Putamen (tissue), 1 donor: ENCODE results near the gene ZNF627.
"Not testable (repeated sequence)": the region's sequence is repeated elsewhere in the genome, so short reads cannot be mapped to it uniquely, and the experiment has no call there.

Experiments used
- DNase-seq: peaks from one replicate; pipeline ENCODE4 v3.0.0-alpha.2; 2016; ENCODE audit warnings: low spot score

Gene ZNF627

GRCh38 chr19:11574689-11575088 is 22.6 kb upstream of the ZNF627 start:
- no peak for DNase-seq

- DNase-seq, result no peak
These were observed 21.1 kb upstream of the ZNF627 start for GRCh38 chr19:11576227-11576626.

- no peak for DNase-seq
These were observed 19.6 kb upstream of the ZNF627 start, which contains the start of gene ACP5 for GRCh38 chr19:11577451-11578257. Gene ACP5 (minus strand): TSS chr19:11577645. CDS start chr19:11577317, 328 bp downstream.

- DNase-seq, result no peak
These were observed 18.8 kb upstream of the ZNF627 start for GRCh38 chr19:11578258-11579142.

GRCh38 chr19:11580116-11580515 is 17.2 kb upstream of the ZNF627 start:
- no peak for DNase-seq

DNA sequence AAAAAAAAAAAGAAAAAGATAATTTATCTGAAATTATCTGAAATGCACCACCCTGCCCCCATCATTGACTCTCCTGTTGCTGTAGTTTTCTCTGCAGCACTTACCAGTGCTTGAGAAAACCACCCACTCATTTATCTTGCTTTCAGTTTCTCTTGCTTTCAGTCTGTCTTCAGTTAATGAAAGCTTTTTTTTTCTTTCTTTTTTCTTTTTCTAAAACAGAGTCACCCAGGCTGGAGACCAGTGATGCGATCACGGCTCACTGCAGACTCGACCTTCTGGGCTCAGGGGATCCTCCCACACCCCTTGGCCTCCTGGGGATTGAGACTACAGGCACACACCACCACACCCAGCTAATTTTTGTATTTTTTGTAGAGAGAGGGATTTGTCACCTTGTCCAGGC is 15.5 kb upstream of the ZNF627 start:
- DNase-seq, result no peak

- no peak for DNase-seq
These were observed 11.0 kb upstream of the ZNF627 start for GRCh38 chr19:11586331-11586730.

DNA sequence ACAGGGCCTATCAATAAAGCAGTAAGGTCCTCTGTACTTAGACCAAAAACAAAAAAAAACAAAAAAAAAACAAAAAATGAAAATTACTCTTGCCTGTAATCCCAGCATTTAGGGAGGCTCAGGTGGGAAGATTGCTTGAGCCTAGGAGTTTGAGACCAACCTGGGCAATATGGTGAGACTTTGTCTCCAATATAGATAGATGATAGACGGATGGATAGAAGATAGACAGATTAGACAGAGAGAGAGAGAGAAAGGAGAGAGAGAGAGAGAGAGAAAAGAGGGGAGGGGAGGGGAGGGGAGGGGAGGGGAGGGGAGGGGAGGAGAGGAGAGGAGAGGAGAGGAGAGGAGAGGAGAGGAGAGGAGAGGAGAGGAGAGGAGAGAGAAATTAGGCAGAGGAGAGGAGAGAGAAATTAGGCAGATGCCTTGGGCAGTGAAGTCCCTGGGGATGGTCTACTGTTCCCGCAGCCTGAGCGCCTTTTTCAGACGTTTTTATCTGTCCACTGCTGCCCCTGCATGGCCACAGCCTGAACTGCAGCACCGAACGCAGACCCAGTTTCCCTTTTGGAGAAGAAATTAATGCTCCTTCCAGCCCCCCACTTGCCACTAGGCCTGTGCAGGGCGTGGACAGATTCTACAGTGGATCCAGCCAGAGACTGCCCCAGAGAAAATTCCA is 9.8 kb upstream of the ZNF627 start:
- DNase-seq, result peak; percentile 46

DNA sequence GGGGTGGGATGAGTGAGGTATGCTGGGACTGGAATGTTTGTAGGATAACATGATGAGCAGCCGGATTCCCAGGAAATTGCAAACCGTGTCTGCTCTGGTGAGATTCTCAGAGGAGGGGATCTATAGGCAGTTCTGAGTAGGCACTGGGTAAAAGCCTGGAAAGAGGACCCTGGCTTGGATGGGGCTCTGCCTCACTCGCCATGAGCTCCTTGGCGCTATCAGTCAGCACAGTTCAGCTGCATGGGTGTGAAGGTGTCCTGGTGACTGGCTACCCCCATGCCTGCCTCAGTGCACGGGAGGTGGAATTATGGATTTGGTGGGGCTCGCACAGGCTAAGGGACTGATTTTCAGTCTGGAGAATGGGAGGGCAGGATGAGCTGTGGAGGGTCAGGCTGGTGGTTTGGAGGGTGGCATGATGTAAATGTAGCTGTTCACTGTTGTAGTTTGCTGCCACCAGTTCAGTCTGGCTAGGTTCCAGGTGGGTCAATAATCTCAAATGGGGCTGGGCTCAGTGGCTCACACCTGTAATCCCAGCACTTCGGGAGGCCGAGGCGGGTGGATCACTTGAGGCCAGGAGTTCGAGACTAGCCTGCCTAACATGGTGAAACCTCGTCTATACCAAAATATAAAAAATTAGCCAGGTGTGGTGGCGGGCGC is 9.2 kb upstream of the ZNF627 start:
- no peak for DNase-seq

- no peak for DNase-seq
These were observed 3.2 kb upstream of the ZNF627 start for GRCh38 chr19:11594084-11594483.

- DNase-seq, result no peak
These were observed 1.1 kb upstream of the ZNF627 start for GRCh38 chr19:11596156-11596555.

- DNase-seq, result no peak
These were observed 810 bp downstream of the ZNF627 start for GRCh38 chr19:11598103-11598483.

GRCh38 chr19:11598746-11599145 is 1.5 kb downstream of the ZNF627 start:
- no peak for DNase-seq

DNA sequence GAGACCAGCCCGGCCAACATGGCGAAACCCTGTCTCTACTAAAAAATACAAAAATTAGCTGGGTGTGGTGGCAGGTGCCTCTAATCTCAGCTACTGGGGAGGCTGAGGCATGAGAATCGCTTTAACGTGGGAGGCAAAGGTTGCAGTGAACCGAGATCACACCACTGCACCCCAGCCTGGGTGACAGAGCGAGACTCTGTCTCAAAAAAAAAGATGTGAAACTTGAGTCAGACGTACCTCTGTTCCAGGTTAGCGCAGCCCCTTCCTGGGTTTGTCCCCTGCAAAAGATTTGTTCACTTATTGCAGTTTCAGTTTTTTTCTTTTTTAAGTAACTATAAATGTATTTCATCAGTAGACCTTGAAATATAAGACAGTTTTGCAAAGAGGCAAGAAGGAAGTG is 2.4 kb downstream of the ZNF627 start:
- DNase-seq, result not testable (repeated sequence)

DNA sequence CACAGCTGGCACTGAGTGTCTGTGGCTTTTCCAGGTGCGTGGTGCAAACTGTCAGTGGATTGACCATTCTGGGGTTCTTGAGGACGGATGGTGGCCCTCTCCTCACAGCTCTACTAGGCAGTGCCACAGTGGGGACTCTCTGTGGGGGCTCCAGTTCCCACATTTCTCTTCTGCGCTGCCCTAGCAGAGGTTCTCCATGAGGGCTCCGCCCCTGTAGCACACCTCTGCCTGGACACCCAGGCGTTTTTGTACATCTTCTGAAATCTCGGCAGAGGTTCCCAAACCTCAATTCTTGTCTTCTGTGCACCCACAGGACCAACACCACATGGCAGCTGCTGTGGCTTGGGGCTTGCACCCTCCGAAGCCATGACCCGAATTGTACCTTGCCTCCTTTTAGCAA is 9.2 kb downstream of the ZNF627 start:
- no peak for DNase-seq

DNA sequence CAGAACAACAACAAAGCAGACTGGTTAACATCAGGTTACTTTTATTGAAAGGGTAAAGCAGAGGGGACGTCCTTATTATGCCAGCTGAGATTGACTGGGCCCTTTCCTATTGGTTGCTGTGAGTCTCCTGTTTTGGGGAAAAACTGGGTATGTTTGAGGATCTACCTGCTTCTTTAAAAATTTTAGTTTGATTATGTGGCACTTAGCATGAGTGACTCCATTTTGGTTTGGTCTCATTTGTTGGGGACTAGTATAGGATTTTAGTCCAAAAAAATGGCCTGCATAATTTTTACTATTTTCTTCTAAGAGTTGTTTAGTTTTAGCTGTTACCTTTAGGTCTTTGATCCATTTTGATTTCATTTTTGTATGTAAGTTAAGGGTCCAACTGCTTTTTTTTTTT is 14.4 kb downstream of the ZNF627 start:
- DNase-seq, result no peak

DNA sequence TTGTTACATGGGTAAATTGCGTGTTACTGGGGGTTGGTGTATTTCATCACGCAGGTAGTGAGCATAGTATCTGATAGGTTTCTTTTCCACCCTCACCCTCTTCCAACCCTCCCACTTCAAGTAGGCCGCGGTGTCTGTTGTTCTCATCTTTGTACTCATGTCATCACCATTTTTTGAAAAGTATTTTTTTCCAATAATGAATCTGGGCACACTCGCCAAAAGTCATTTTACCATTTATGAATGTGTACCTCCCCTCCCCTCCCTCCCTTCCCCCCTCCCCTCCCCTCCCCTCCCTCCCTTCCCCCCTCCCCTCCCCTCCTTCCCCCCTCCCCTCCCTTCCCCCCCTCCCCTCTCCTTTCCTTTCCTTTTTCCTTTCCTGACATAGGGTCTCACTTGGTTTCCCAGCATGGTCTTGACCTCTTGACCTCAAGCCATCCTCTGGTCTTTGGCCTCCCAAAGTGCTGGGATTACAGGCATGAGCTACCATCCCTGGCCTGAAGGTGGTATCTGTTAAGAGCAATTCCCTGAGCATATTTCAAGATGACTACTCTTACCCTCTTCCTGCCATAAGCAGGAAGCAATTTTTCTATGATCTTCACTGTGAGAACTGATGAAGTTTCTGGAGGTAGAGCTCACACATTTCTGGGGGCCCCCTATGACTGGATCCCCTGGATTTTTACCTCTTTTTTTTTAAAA is 15.7 kb downstream of the ZNF627 start:
- DNase-seq, result no peak

DNA sequence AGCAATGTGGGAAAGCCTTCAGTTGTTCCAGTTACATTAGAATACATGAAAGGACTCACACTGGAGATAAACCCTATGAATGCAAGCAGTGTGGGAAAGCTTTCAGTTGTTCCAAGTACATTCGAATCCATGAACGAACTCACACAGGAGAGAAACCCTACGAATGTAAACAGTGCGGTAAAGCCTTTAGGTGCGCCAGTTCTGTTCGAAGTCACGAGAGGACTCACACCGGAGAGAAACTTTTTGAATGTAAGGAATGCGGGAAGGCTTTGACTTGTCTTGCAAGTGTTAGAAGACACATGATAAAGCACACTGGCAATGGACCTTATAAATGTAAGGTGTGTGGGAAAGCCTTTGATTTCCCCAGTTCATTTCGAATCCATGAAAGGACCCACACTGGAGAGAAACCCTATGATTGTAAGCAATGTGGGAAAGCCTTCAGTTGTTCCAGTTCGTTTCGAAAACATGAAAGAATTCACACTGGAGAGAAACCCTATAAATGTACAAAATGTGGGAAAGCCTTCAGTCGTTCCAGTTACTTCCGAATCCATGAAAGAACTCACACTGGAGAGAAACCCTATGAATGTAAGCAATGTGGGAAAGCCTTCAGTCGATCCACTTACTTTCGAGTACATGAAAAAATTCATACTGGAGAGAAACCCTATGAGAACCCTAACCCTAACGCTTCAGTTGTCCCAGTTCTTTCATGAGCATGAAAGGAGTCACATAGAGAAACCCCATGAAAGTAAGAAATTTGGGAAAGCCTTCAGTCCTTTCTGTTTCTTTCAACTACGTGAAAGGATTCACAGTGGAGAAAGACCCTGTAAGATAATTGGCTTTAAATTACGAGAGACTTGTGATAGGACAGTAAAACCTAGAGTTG is 20.1 kb downstream of the ZNF627 start:
- no peak for DNase-seq

DNA sequence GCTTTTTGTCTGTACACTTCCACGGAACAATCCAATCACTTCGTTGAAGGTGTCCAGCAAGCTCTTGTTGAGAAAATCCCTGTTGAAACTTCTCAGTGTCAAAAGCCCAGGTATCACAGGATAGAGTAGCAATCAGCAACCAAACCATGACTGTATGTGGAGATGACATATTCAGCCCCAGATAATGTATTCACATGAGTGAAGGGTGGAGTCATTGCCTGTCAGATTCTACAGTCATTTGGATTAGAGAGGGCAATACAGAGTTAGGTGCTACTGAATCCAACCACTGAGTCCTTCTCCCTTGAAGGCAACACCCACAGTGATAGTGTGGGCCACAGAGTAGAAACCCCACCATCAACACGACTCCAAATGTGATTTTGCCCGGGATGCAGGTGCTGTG is 23.3 kb downstream of the ZNF627 start:
- DNase-seq, result no peak

GRCh38 chr19:11622401-11622800 is 25.1 kb downstream of the ZNF627 start:
- DNase-seq, result not testable (repeated sequence)
